ENCODE results near the gene TDRKH. TPM values are rescaled to one million over a fixed set of nuclear protein-coding genes. Genes with fewer than 3 reads are reported as not detected.

TDRKH gene
- total RNA-seq, 3 donors from 2014 or later: 5.8 to 11.4 (median 7.4) TPM

DNA sequence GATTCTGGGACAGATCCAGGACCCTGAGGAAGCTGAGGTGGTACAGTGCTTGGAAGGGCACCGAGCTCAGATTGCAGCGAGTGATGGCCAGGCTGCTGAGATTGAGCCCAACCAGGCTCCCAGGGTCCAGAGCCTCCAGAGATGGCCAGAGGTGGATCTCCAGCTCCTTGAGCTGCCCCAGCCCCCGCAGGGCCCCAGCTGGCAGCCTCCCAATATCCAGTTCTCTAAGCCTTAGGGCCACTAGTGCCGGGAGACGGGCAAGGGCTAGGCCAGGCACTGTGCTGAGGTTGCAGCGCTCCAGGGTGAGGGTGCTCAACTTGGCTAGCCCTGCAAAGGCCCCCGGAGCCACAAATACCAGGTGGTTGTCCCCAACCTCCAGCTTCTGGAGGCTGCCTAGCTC, 11.5 kb upstream of the TDRKH start:
- TF ChIP-seq CTCF (IDR thresholded peaks at IDR 0.05): no peak
- ATAC-seq: no peak
- Histone ChIP-seq H3K36me3 (ENCODE audit: low read depth) (no peaks in the 10 kb centered on the region), H3K9me3 (no peaks in the 10 kb centered on the region), H3K4me3 (no peak overlapping the region), H3K4me1 (ENCODE audit: low read depth) (no peaks in the 10 kb centered on the region)
- no peak for DNase-seq
- intact Hi-C loops (cut with DNase I, micrococcal nuclease): no loop called here

GRCh38 chr1:151801310-151801820, 11.1 kb upstream of the TDRKH start:
- no peak for TF ChIP-seq CTCF (IDR thresholded peaks at IDR 0.05)
- DNase-seq: no peak
- no peak for ATAC-seq
- Histone ChIP-seq H3K9me3 (no peaks in the 10 kb centered on the region), H3K4me1 (ENCODE audit: low read depth) (no peaks in the 10 kb centered on the region), H3K36me3 (ENCODE audit: low read depth) (no peaks in the 10 kb centered on the region), H3K4me3 (no peak overlapping the region)
- intact Hi-C loops (cut with DNase I, micrococcal nuclease): no loop called here

DNA sequence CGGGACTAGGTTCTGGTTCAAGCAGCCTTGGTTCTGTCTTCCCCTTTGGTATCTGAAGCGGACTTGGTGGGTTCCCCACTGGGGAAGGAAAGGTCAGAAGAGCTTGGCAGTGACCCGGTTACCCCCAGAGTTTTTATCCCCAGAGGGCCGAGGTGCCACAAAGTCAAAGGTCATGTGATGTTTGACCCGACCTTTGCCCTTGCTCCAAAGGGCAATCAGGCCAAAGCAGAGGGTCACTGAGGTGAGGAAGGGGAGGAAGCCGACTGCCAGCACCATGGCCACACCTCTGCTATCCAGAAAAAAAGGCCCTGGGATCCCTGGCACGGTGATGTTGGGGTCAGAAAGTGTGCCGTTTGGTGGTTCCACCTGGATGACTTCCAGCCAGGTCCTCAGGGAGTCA, 10.5 kb upstream of the TDRKH start:
- no peak overlapping the region for H3K4me3 ChIP-seq
- no peaks in the 10 kb centered on the region for H3K9me3 ChIP-seq
- H3K36me3 ChIP-seq (ENCODE audit: low read depth): no peaks in the 10 kb centered on the region
- no peaks in the 10 kb centered on the region for H3K4me1 ChIP-seq (ENCODE audit: low read depth)
- TF ChIP-seq CTCF (IDR thresholded peaks at IDR 0.05): no peak
- intact Hi-C loops (cut with DNase I, micrococcal nuclease): no loop called here
- DNase-seq (no peak), ATAC-seq (no peak)

- Histone ChIP-seq H3K4me3 (no peak overlapping the region), H3K4me1 (ENCODE audit: low read depth) (no peaks in the 10 kb centered on the region), H3K36me3 (ENCODE audit: low read depth) (no peaks in the 10 kb centered on the region), H3K9me3 (no peaks in the 10 kb centered on the region)
- DNase-seq (no peak), ATAC-seq (no peak)
- intact Hi-C loops (cut with DNase I, micrococcal nuclease): no loop called here
- TF ChIP-seq CTCF (IDR thresholded peaks at IDR 0.05): no peak
These were observed 9.1 kb upstream of the TDRKH start for GRCh38 chr1:151799179-151800022.

DNA sequence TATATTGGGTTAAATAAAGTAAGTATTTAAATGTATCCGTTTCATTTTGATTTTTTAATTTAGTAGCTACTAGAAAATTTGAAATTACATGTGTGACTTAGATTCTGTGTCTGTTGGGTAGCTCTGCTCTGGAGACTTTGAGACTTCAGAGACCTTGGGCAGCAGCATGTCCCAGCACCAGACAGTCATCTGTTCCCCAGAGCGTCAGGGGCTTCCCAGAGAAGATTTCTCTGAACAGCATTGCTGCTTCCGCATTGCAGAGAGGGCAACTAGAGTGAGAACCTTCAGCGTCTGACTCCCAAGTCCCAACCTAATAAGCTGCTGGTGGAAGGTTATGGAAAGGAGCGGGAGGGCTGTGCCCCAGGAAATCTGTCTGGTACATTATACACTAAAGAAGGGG, 8.3 kb upstream of the TDRKH start:
- ATAC-seq (no peak), DNase-seq (no peak)
- H3K4me1 ChIP-seq (ENCODE audit: low read depth): no peaks in the 10 kb centered on the region
- H3K9me3 ChIP-seq: no peaks in the 10 kb centered on the region
- no peaks in the 10 kb centered on the region for H3K36me3 ChIP-seq (ENCODE audit: low read depth)
- H3K4me3 ChIP-seq: no peak overlapping the region
- intact Hi-C loops (cut with DNase I, micrococcal nuclease): no loop called here
- TF ChIP-seq CTCF (IDR thresholded peaks at IDR 0.05): no peak

Data from mucosa of descending colon (tissue), 3 donors.